Head of caudate nucleus (tissue), 42 donors: ENCODE data around the gene PIEZO1.
A peak's percentile ranks its signal among the peaks of the same experiment; 100 is the strongest.

ENCODE experiments used
- DNase-seq, 42 donors: peaks; one replicate each; pipeline versions ENCODE4 v3.0.0 to v3.0.0-alpha.2; 2020 to 2021; ENCODE audit warnings: mixed read lengths in 7 of 42
- intact Hi-C: fragments of 100-400 bp; cut with DNase I; formaldehyde crosslinking; loops from one replicate; pipeline ENCODE4 v1.15.0; 2022

PIEZO1 gene

GRCh38 chr16:88692861-88693260 lies 92.2 kb downstream of the PIEZO1 start:
- intact Hi-C loops: no loop called here
- no peak for DNase-seq

DNA sequence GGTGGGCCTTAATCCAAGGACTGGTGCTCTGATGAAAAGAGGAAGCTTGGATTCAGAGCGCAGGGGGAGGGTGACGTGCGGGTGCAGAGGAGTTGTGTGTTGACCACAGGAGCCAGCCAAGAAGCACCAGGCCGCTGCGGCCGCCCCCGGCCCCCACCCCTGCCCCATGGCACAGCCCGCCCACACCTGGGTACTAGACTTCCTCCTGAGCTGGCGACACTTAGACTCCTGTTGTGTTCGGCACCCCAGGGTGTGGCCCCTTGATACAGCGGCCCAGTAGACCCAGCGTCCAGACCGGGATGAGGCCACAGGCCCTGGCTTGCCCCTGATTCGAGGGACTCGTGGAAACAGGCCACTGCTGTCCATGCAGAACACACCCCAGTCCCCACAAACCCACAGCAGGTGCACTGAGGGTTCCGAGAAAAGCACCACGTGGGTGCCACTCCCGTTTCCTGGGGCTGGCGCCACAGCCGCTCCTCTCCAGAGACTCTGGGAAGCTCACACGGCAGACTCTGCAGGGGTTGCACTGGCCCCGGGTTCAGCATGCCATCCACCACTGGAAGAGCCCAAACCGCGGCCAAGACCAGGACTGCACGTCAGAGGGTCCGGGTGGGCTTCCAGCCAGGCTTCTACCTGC lies 93.0 kb downstream of the PIEZO1 start:
- DNase-seq: peak in 10 of 42 donors; percentile 17 to 60 (median 48)
- intact Hi-C loops: no loop called here

DNA sequence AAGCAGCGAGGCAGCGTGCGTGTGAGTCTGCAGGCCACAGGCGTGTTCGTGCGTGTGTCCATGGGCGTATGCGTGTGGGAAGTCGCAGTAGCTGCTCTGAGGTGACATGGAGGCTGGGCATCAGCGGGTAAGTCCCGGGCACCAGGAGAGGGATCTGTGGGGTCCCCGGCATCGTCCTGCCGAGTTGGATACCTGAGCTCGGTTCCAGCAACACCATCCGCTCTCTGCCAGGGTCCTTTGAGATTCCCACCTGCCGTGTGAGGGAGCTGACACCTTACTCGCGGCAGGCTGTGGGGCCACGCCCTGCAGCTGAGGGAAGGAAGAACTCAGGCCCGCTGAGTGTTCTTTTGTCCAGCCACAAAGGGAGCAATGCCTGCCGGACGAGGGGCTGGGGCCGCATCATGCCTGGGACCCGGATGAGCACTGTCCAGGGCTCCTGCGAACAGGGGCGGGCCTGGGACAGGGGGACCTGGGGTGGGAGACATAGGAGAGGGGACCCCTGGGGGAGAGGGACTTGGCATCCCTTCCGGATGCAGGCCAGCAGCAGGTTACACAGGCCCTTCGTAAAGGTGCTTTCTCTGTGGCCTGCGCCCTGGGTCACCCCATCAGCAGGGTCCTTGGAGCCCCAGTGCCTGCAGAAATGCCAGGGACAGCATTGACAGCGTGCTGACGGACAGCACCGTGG lies 93.7 kb downstream of the PIEZO1 start:
- DNase-seq: no peak
- intact Hi-C loops: no loop called here

DNA sequence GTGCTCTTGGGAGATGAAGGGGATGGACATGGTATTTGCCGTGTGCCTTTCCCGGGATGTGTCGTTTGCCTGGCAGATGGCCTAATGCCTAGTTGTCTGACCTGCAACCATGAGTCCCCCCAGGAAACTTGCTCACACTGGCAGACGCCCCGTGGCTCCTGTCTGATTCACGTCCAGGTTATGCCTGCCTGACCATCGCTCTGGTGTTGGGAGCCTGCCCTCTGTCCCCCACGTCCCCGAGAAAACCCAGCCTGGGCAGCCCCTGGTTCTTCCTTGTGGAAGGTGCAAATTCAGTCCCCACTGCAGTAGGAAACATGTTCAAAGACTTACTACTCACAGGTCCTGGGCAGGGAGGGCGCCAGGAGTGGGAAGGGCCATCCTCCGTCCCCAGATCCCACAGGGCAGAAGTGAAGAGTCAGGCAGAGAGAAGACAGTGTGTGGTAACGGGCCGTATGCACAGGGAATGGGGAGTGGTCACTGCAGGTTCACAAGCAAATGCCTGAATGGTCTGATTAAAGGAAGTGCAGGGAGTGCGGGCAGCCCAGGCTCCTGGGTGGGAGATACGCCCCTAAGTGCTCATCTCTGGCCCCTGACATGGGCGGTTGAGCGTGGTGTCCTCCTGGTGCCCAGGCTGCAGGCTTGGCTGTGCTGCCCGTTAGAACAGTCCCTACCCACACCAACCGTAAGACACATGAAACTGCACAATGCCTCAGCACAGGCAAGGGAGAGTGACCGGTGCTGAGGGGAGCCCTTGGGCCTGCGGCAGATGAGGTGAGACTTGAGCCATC lies 94.5 kb downstream of the PIEZO1 start:
- intact Hi-C loops: no loop called here
- DNase-seq: no peak

- intact Hi-C loops: no loop called here
- peak in 16 of 42 donors; percentile 23 to 64 (median 45) for DNase-seq
These were observed 96.8 kb downstream of the PIEZO1 start for GRCh38 chr16:88688013-88688778.

DNA sequence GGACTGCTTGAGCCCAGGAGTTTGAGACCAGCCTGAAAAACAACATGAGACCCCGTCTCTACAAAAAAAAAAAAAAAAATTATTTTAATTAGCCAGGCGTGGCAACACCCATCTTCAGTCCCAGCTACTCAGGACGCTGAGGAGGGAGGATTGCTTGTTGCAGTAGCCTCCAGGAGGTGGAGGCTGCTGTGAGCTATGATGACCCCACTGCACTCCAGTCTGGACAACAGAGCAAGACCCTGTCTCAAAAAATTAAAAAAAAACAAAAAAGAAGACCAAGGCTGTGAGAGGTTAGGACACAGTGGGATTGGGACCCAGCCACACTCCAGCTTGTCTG lies 97.4 kb downstream of the PIEZO1 start:
- no peak for DNase-seq
- intact Hi-C loops: no loop called here

DNA sequence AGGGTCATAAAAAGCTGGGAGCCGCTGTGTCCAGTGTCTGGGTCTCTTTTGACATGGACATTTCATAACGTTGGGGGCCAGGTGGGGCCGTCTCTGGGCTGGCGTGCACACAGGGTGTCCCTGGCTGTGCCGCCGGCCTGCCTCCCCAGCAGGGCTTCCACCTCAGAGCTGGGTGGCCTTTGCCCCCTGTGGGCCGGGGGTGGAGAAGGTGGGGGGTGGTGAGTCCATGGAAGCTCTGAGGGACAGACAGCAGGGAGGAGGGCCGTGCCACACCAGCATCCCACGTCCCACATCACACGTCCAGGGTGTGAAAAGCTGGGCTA lies 97.8 kb downstream of the PIEZO1 start:
- no peak for DNase-seq
- intact Hi-C loops: no loop called here

DNA sequence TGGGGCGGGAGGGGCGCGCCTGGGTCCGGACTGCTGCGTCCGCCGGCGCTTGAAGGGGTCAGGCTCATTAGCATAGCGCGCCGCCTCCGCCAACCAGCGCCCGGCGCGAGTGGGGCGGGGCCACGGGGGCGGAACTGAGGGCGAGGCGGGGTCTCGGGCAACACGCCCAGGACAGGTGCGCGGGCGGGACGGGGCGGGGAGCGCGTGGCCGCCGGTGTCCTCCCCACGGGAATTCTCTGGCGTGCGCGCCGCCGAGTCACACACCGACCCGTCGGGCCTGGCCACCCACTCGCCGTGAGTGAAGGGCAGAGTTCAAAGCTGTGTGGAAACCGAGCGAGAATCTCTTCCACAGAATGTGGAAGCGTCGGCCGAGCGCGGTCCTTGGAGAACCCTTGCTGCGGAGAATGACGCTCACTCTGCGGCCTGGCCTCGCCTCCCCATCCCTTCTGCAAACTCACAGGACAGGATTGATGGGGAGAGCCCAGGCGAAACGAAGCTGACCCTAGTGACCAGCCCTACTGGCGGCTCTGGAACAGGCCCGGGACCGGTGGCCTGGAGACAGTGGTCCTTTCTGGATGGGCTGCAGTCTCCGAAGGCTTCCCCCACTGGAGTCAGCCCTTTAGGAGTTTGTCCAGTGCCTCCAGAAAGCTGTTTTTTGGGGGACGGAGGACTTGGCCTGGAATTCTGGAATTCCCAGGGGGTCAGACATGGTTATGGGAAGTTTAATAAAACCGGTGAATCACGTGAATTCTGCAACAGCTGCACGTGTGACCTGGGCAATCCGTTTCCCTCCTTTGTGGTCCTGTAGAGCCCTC lies 98.4 kb downstream of the PIEZO1 start, which contains the start of gene SNAI3:
TSS of gene SNAI3 (minus strand) at position 69 of the 815 bp plus-strand sequence. CDS start 101 bp downstream, outside the sequence.
- peak in 39 of 42 donors; percentile 41 to 84 (median 67) for DNase-seq

DNA sequence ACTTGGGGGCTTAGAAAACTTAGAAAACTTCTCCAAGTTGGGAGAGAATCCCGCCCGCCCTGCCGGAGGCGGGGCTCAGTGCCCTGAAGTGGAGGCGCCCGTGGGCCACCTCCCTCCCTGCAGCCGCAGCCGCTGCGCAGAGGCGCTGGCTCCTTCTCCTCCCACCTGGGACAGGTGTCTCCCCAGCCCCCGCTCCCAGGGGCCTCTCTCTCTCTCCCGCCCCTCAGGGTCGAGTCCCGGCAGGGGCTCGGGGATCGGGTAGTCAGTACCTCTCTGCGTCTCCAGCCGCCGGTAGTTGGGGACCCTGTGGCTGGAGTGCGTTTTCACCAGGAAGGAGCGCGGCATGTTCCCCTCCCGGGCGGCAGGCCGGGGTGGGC lies 99.0 kb downstream of the PIEZO1 start:
- peak in 21 of 42 donors; percentile 29 to 66 (median 48) for DNase-seq
- intact Hi-C loops: no loop called here

More for the DNA sequence above, 98.4 kb downstream of the PIEZO1 start, which contains the start of gene SNAI3:
- intact Hi-C loops: no loop called here

DNA sequence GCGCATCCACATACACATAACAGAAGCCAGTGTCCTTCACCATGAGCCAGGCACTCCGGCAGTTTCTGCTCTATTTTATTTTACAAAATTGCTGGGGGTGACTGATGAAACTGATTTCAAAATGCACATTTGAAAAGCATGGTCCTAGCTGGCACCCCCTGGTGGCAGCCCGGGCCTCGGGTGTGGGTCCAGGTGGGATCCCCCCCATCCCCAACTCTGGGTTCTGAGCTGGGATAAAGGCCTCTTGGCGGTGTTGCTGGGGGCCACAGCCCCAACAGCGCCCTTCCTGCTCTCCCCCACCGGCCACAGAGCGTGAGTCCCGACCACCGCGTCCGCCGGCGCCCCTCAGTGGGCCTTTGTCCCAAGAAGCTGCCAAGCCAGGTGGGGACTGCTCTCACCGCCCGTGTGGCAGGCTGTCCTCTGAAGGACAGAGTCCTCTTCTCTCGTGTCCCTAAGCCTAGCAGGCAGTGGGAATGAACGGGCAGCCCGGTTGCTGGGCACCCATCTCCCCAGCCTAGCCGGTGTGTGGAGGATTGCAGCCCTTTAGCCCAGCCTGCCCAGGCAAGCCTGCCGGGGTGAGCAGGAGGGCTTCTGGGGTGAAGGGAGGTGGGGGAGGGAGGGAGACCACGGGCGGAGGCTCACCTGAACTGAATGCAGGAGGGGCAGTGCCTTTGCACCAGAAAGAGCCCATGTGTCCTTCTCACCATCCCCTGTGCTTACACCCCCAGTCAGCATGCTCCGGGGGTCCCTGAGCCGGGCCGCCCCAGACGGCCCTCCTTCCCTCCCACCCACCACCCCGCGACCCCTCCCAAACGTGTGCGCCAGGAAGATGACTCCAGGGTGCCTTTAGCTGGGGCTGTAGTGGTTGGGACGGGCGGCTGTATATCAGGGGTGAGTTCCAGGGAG lies 99.6 kb downstream of the PIEZO1 start:
- intact Hi-C loops: no loop called here
- peak in 19 of 42 donors; percentile 24 to 62 (median 46) for DNase-seq

- intact Hi-C loops: no loop called here
- DNase-seq: no peak
These were observed 100.4 kb downstream of the PIEZO1 start for GRCh38 chr16:88684569-88685155.

GRCh38 chr16:88681709-88682451 lies 103.1 kb downstream of the PIEZO1 start:
- DNase-seq: peak; percentile 32 to 86 (median 70)
- intact Hi-C loops: no loop called here

DNA sequence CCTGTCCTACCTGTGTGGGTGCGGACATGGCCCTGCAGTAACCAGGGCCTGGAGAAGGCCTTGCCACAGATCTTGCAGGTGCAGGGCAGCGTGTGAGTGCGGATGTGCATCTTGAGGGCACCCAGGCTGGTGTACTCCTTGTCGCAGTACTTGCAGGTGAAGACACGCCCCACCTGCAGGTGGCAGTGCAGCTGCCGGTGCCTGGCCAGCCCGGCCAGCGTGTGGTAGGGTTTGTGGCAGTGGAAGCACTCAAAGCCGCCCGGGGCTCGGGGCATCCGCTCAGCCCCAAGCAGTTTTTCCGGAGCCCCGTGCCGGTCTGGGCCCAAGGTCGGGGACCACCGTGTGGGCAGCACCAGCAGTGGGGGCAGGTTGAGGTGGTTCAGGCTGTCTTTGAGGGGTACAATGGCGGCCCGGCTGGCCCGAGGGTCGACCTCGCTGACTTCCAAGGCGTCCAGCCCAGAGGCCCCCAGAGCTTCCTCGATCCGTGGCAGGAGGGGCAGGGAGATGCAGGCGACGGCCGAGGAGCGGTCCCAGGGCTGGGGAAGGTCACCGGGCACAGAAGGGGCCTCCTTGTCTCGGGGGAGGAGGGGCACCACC lies 103.8 kb downstream of the PIEZO1 start:
- intact Hi-C loops: no loop called here
- DNase-seq: peak in 1 of 42 donors; percentile 19

GRCh38 chr16:88680554-88681083 lies 104.4 kb downstream of the PIEZO1 start:
- intact Hi-C loops: no loop called here
- DNase-seq: no peak

DNA sequence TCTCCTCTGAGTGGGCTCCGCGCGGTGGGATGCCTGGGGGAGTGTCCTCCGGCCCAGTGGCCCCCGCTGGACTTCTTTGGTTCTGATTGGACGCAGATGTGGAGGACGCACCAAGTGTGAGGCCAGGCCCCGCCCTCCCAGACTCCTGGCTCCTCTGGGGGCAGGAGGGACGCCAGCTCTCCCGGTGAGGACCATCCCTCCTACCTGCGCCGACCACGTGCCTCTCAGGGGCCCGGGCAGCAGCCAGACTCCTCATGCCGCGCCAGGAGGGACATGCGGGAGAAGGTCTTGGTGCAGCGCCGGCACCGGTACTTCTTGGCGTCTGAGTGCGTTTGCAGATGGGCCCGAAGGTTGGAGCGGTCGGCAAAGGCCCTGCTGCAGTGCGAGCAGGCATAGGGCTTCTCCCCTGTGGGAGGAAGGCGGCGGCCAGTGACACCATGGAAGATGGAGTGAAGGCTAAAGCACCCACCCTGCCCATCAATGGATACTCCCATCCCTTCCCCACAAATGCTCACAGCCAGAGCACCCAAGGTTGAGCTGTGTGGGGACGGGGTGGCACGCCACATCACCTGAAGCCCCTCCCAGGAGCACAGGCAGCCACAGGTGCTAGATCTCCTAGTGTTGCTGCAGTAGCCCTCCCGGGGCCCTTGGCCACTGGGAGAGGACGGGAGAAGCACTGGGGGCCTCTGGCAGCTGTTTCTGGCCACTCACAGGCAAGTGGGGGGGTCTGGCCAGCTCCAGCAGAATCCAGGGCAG lies 106.6 kb downstream of the PIEZO1 start:
- intact Hi-C loops: no loop called here
- no peak for DNase-seq
